Tibial nerve (tissue), 3 donors: Measurements from ENCODE around the gene PIN4.

Experiments
- POLR2A ChIP-seq, 2 donors: fragments of 450-650 bp; IDR thresholded peaks; one replicate each; pipeline ENCODE4 v1.6.1; 2017; ENCODE audit warnings: antibody characterized with exemption in 2 of 2, mild to moderate bottlenecking in 2 of 2, moderate library complexity in 2 of 2
- TF ChIP-seq, protein P1 (sequence below), 5 experiments: fragments of 200-600 bp in 3 of 5; fragments of 450-650 bp in 2 of 5; sonication (generic) in 3 of 5; IDR thresholded peaks; one replicate each; pipeline ENCODE4 v1.5.1; 2016 to 2019; ENCODE audit warnings: antibody characterized with exemption in 5 of 5, mild to moderate bottlenecking in 3 of 5, moderate library complexity in 2 of 5

DNA sequence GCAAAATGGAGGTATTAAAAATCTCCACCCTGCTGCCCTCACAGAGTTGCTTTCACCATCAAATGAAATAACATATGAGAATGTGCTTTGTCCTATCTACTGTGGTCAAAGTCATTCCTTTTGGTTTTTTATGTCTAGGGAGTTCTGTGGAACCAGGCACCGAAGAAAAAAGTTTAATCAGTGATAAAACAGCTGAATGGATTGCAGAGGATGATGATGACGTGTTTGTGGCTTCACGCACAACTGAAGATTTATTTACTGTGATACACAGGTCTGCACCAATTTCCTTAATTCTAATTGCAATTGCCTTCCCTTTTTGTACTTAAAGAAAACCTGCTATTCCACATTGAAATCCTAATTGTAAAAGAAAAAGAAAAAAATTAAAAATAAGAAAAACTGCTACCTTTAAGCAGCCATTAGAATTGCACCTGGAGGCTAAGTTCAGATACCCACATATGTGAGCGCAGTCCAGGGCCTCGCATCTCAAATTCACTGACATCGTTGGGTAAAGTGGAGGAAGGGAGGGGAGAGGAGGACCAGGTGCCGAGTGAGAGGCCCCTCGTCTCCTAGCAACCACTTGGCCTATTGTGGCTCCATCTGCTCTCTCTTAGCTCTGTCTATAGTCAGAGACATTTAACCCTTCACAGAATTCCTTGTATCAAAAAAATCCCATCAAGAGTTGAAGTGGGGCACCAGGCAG lies 39.3 kb upstream of the PIN4 start:
- TF ChIP-seq, protein P1, sequence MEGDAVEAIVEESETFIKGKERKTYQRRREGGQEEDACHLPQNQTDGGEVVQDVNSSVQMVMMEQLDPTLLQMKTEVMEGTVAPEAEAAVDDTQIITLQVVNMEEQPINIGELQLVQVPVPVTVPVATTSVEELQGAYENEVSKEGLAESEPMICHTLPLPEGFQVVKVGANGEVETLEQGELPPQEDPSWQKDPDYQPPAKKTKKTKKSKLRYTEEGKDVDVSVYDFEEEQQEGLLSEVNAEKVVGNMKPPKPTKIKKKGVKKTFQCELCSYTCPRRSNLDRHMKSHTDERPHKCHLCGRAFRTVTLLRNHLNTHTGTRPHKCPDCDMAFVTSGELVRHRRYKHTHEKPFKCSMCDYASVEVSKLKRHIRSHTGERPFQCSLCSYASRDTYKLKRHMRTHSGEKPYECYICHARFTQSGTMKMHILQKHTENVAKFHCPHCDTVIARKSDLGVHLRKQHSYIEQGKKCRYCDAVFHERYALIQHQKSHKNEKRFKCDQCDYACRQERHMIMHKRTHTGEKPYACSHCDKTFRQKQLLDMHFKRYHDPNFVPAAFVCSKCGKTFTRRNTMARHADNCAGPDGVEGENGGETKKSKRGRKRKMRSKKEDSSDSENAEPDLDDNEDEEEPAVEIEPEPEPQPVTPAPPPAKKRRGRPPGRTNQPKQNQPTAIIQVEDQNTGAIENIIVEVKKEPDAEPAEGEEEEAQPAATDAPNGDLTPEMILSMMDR (IDR thresholded peaks at IDR 0.05), result no peak
- TF ChIP-seq POLR2A (IDR thresholded peaks at IDR 0.05), result no peak
